GM21723 (cell line): ENCODE measurements around the gene ATP13A2.
"Not testable (repeated sequence)": the region's sequence is repeated elsewhere in the genome, so short reads cannot be mapped to it uniquely, and the experiment has no call there.

ENCODE experiments used
- ATAC-seq: cut with Tn5 transposase; IDR thresholded peaks from one replicate; pipeline ENCODE4 v1.9.1; 2021; ENCODE audit warnings: mild to moderate bottlenecking, moderate library complexity; ENCODE audit not compliant: unreplicated experiment

Gene ATP13A2

GRCh38 chr1:16961297-16962133, 50.2 kb downstream of the ATP13A2 start:
- ATAC-seq: no peak

GRCh38 chr1:16960560-16961296, 51.0 kb downstream of the ATP13A2 start:
- no peak for ATAC-seq

DNA sequence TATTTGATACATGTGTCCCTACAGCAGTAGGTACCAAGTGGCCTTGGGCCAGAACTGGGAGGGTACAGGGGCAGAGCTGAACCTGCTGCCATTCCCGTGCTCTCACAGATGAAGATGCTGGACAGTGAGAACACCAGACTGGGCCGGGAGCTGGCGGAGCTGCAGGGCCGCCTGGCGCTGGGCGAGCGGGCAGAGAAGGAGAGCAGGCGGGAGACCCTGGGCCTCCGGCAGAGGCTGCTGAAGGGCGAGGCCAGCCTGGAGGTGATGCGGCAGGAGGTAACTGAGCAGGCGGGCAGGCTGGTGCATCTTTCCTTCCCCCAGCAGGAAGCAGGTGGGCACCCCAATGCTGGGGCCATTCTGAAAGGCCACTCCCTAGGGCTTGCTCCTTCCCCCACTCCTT, 53.3 kb downstream of the ATP13A2 start:
- ATAC-seq: no peak

GRCh38 chr1:16957731-16958130, 54.0 kb downstream of the ATP13A2 start:
- no peak for ATAC-seq

- ATAC-seq: no peak
Observed at GRCh38 chr1:16956775-16957174, 55.0 kb downstream of the ATP13A2 start.

DNA sequence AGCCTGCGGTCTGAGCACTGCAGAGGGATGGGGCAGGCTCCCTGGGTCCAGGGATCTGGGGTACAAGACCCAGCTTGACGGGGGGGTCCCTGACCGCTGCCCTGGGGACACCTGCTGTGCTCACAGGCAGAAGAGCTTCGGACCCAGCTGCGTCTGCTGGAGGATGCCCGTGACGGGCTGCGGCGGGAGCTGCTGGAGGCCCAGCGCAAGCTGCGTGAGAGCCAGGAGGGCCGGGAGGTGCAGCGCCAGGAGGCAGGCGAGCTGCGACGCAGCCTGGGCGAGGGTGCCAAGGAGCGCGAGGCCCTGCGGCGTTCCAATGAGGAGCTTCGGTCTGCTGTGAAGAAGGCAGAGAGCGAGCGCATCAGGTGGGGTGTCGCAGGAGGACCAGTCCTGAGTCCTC, 56.5 kb downstream of the ATP13A2 start:
- no peak for ATAC-seq

DNA sequence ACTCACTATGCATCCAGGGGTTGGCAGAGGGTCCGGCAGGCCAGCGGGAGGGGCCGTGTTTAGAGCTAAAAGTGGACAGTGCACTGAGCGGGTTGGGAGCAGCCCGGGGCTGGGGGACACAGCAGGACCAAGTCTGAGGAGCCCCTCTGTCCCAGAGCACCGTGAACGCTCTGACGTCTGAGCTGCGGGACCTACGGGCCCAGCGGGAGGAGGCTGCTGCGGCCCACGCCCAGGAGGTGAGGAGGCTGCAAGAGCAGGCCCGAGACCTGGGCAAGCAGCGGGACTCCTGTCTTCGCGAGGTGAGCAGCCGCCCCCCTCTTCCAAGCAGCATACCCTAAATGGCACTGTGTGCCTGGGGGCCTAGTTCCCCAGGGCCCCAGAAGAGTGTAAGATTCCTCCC, 57.1 kb downstream of the ATP13A2 start:
- no peak for ATAC-seq

- not testable (repeated sequence) for ATAC-seq
Observed at GRCh38 chr1:16952376-16952775, 59.4 kb downstream of the ATP13A2 start.

DNA sequence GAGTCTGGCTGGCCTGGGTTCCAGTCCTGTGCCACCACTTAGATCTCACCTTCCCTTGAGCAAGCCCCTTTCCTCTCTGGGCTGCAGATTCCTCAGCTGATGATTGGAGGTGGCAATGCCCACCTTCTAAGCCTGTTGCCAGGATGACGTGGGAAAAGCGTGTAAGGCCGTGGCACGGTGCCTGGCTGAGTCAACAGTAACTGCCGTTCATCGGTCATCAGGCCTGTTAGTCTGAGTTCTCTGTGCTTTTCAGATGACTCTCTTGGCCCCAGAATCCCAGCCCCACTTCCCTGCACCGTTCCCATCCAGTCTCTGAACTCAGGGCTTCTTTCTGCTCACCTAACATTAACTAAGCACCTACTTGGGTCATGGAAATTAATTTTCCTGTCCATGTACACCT, 62.7 kb downstream of the ATP13A2 start:
- ATAC-seq: not testable (repeated sequence)

- ATAC-seq: not testable (repeated sequence)
Observed at GRCh38 chr1:16948282-16948891, 63.3 kb downstream of the ATP13A2 start.

DNA sequence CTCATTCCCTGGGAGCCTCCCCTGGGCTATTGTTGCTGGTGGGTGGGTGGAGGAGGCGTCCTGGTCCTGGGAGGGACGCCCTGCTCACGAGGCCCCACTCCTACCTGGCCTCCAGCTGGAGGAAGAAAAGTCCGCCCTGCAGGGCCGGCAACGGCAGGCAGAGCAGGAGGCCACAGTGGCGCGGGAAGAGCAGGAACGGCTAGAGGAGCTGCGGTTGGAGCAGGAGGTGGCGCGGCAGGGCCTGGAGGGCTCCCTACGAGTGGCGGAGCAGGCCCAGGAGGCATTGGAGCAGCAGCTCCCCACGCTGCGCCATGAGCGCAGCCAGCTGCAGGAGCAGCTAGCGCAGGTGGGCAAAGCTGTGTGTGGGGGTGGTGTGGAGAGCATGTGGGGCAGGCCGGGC, 65.1 kb downstream of the ATP13A2 start:
- ATAC-seq: no peak

DNA sequence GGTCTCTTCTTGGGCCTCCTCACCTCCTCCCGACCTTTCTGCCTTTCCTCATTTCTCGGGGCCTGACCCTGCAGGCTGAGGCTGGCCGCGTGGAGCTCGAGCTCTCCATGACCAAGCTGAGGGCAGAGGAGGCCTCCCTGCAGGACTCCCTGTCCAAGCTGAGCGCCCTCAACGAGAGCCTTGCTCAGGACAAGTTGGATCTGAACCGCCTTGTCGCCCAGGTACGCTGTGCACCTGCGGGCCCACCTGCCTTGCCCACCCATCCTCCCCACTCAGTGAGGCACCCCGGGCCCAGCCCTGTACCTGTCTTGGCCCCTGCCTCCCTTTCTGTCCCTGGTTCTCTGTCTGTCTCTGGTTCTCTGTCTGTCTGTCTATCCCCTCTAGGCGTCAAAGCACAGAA, 65.5 kb downstream of the ATP13A2 start:
- ATAC-seq: not testable (repeated sequence)

GRCh38 chr1:16945512-16945911, 66.2 kb downstream of the ATP13A2 start:
- not testable (repeated sequence) for ATAC-seq

DNA sequence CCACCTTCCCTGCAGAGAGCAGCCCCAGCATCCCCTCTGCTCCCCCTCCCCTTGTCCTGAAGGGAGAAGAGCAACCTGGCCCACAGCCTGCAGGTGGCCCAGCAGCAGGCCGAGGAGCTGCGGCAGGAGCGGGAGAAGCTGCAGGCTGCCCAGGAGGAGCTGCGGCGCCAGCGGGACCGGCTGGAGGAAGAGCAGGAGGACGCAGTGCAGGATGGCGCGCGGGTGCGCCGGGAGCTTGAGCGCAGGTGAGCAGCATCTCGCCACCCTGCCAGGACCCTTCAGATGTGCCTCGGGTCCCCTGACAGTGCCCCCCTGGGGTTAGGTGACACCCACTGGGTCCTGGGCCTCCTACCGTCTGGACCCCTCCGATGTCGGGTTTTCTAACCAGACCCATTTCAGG, 67.7 kb downstream of the ATP13A2 start:
- no peak for ATAC-seq

GRCh38 chr1:16939386-16940180, 72.1 kb downstream of the ATP13A2 start:
- ATAC-seq: not testable (repeated sequence)

DNA sequence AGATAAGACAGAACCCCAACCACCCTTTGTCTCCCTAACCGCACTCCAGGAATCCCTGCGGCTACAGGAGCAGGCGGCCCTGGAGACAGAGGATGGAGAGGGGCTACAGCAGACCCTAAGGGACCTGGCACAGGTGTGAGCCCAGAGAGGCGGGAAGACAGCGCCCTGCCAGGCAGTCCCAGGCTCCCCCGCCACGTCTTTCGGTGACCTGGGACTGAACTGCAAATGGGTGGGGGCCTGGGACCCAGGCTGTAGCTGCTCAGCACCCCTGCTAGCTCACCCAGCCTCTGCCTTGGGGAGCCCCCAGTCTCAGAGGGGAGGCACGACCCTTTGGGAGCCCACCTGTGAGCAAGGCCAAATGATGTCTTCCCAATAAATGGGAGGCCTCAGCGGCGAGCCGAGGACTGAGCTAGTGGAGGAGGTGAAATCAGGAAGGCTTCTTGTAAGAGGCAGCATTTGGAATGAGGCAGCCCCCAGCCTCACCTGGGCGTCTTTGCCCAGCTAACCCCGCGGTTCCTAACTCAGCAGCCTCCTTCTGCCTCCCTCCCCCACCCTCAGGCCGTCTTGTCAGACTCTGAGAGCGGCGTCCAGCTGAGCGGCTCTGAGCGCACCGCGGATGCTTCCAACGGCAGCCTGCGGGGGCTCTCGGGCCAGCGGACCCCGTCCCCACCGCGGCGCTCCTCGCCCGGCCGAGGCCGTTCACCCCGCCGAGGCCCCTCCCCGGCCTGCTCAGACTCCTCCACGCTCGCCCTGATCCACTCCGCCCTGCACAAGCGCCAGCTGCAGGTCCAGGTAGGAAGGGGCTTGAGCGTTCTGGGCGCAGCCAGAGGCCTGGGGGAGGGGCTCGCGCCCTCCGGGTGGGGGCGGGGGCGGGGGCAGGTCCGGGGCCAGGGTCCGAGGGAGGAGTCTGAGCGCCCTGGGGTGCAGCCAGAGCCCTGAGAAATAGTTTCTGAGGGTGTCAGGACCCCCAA, 73.1 kb downstream of the ATP13A2 start:
- no peak for ATAC-seq

GRCh38 chr1:16936580-16936979, 75.1 kb downstream of the ATP13A2 start:
- not testable (repeated sequence) for ATAC-seq
